ENCODE data around the gene LYPLA2.
A peak's percentile ranks its signal among the peaks of the same experiment; 100 is the strongest.
"Not testable (repeated sequence)": the region's sequence is repeated elsewhere in the genome, so short reads cannot be mapped to it uniquely, and the experiment has no call there.

Gene LYPLA2

DNA sequence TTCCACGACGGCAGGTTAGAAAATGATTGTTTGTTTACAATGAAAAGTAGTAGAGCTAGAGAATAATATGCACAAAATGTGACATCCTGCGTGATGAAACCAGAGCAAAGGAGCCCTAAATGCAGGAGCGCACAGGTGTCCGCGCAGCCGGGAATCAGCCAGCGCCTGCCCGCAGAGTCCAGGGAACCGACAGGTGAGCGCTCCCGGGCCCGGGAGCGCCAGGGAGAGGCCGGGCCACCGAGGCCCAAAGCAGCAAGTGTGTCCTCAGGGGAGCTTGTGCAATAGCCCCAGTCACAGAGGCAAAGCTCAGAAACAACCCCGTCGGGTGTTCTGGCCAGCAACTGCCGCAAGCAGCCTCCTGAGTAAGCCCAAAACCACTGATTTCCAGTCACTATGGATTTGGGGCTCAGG is 10.4 kb downstream of the LYPLA2 start:
- no peak for DNase-seq (ENCODE audit: low read depth)

GRCh38 chr1:23801876-23802275 is 10.9 kb downstream of the LYPLA2 start:
- no peak for DNase-seq (ENCODE audit: low read depth)

GRCh38 chr1:23802809-23803342 is 11.9 kb downstream of the LYPLA2 start:
- DNase-seq (ENCODE audit: low read depth) = not testable (repeated sequence)

DNA sequence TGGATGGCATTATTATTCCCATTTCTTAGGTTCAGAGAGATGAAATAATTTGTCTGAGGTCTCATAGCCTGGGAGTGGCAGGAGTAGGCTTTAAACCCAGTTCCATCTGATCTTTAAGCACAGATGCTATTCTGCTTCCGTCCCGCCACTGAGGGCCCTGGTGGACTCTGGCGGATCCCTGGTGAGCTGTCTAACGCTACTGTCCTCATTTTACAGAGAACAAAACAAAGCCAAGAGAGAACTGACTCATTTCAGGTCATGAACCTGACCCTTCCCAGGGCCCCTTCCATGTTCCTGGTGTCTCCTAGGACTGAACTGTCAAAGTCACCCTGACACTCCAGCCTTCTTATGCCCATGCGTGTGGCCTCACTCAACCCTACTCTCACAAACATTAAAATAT is 12.7 kb downstream of the LYPLA2 start:
- DNase-seq (ENCODE audit: low read depth) = no peak

GRCh38 chr1:23804183-23804835 is 13.4 kb downstream of the LYPLA2 start:
- no peak for DNase-seq (ENCODE audit: low read depth)

GRCh38 chr1:23805025-23805424 is 14.1 kb downstream of the LYPLA2 start:
- no peak for DNase-seq (ENCODE audit: low read depth)

DNA sequence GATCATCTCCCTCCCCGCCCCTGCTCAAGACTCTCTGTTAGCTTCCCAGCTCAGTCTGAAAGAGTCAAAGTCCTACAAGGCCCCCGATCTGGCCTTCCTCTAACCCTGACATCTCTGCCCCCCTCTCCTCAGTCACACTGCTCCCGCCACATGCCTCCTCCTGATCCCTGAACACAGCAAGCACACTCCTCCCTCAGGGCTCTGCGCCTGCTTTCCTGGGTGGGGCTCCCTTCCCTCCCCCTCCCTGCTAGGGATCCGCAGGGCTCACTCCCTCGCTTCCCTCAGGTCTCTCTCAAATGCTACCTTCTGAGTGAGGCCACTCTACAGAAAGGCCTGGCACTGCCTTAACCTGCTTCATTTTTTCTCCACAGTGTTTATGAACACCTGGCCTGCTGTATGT is 15.3 kb downstream of the LYPLA2 start:
- DNase-seq (ENCODE audit: low read depth) = no peak

DNA sequence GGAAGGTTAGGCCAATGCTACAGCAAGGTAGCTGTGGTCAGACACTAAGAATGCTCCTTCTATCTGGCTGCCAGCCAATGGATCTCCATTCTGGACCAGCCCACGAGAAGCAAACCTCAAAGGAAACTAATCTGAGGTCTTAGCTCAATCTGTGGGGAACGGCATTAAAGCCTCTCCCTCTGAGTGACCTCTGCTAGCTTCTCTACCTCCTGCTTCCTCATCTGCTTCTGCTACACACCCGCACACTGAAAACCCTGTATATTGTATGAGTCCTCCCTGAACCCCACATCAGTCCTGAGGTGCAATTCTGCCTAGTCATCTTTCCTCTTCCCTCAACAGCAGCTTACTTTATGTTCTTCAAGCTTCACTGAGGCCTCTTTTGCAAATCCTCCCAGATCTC is 16.5 kb downstream of the LYPLA2 start:
- no peak for DNase-seq (ENCODE audit: low read depth)

DNA sequence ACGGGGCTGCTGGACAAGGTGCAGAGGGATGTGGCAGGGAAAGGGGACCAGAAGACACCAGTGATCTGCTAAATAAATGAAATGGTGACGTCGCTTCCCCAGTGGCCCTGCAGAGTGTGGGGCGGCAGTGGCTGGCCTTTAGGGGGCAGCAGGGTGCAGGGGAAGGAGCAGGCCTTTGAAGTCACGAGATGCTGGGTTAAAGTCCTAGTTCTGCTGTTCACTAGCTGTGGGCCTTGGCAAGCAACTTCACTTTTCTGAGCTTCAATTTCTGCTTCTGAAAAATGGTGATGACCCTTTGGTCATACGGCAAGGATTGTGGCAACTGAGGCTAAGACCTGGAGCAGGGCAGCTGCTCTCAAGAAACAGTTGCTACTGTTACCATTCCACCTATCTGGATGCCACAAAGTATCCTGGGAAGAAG is 18.8 kb downstream of the LYPLA2 start:
- DNase-seq (ENCODE audit: low read depth) = peak; percentile 65

GRCh38 chr1:23810818-23811540 is 20.0 kb downstream of the LYPLA2 start:
- DNase-seq (ENCODE audit: low read depth) = no peak

DNA sequence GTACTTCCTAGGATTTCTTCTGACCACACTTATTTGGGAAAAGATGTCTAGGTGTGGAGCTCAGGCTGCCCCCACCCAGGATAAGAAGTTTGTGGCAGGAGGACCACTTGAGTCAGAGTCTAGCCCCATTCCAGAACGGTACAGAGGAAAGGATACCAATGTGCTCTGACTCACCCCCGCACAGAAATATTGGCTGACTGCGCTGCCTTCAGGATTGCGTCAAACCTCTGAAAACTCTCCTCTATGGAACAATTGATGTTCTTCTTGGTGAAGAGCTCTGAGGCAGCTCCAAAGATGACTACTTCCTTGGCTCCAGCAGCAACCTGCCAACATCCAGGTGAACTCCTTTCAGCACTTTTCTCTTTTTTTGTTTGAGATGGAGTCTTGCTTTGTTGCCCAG is 23.1 kb downstream of the LYPLA2 start:
- no peak for DNase-seq (ENCODE audit: low read depth)

GRCh38 chr1:23816361-23816760 is 25.4 kb downstream of the LYPLA2 start:
- no peak for DNase-seq (ENCODE audit: low read depth)

DNA sequence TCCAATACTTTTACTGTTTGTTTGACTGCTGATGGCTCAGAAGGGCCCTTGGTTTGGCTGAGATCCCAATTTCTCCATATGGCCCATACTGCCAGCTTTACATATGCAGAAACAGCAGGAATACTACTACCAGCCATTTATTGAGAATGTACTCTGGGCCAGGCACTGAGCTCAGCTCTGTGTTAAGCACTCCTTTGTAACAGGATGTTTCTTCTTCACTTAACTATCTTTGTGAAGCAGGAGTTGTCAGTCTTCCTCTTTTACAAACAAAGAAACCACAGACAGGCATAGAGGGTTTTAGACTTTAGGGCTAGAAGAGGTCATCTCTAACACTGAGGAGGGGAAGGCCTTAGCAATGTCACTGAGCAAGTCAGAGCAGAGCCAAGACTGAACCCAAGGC is 26.0 kb downstream of the LYPLA2 start:
- DNase-seq (ENCODE audit: low read depth) = no peak

GRCh38 chr1:23817633-23818032 is 26.7 kb downstream of the LYPLA2 start:
- no peak for DNase-seq (ENCODE audit: low read depth)

GRCh38 chr1:23823767-23824166 is 32.8 kb downstream of the LYPLA2 start:
- DNase-seq (ENCODE audit: low read depth) = no peak

- no peak for DNase-seq (ENCODE audit: low read depth)
Observed at GRCh38 chr1:23824711-23825075, 33.7 kb downstream of the LYPLA2 start.

- DNase-seq (ENCODE audit: low read depth) = peak; percentile 83
Observed at GRCh38 chr1:23825076-23825761, 34.3 kb downstream of the LYPLA2 start, which contains the start of gene HMGCL. Gene HMGCL, minus strand, starts transcription at chr1:23825429. Its CDS starts 14 bp downstream, at chr1:23825415.

- no peak for DNase-seq (ENCODE audit: low read depth)
Observed at GRCh38 chr1:23825762-23826522, 35.0 kb downstream of the LYPLA2 start.

DNA sequence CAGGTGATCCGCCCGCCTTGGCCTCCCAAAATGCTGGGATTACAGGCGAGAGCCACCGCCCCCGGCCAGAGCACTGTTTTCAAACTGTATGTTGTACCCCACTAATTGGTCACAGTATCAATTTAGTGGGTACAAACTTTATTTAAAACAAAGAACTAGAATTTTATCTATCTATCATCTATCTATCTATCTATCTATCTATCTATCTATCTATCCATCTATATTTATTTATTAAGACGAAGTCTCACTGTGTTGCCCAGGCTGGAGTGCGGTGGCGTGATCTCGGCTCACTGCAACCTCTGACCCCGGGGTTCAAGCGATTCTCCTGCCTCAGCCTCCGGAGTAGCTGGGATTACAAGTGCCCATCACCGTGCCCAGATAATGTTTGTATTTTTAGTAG is 35.6 kb downstream of the LYPLA2 start:
- DNase-seq (ENCODE audit: low read depth) = not testable (repeated sequence)

DNA sequence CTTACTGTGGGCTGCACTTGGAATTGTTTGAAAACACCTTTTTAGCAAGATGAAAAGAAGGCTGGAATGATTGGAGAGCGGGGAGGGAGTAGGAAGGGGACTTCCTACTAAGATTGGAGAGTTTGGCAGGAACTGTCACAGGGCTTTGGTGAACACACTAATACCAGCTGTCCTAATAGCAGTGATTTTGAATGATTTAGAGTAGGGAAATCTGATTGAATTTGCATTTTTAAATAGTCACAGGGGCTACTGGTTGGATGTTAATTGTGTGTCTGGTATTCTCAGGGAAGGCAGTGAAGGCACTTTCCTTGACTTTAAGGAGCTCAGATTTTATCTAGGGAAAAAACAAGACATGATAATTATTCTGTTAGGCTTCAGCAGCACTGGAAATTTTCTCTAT is 36.8 kb downstream of the LYPLA2 start:
- DNase-seq (ENCODE audit: low read depth) = no peak

DNA sequence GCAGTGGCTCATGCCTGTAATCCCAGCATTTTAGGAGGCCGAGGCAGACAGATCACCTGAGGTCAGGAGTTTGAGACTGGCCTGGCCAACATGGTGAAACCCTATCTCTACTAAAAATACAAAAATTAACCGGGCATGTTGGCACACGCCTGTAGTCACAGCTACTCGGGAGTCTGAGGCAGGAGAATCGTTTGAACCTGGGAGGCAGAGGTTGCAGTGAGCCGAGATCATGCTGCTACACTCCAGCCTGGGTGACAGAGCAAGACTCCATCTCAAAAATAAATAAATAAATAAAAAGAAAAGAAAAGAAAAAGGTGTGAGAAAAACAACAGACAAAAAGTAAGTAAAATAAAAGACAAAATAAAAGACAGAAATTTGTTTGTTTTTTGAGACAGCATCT is 43.2 kb downstream of the LYPLA2 start:
- DNase-seq (ENCODE audit: low read depth) = not testable (repeated sequence)

- no peak for DNase-seq (ENCODE audit: low read depth)
Observed at GRCh38 chr1:23836037-23836436, 45.1 kb downstream of the LYPLA2 start.
